Karpas-422 (cell line): Measurements from ENCODE around the gene PGBD5. TPM values are rescaled to one million over a fixed set of nuclear protein-coding genes. Genes with fewer than 3 reads are reported as not detected.

Source experiments
- DNase-seq: peaks from one replicate; pipeline ENCODE4 v3.0.0-alpha.2; 2015
- H2AFZ ChIP-seq: fragments of 200-600 bp; sonication (generic); 2 replicates; pipeline ENCODE4 v1.6.1; 2014; ENCODE audit warnings: antibody characterized with exemption, low read length, mixed read lengths
- H3K27ac ChIP-seq: fragments of 200-600 bp; sonication (generic); 2 replicates; pipeline ENCODE4 v1.5.1; 2014; ENCODE audit warnings: mild to moderate bottlenecking, low read length, moderate library complexity
- H3K27me3 ChIP-seq: fragments of 200-600 bp; sonication (generic); 2 replicates; pipeline ENCODE4 v1.6.1; 2014; ENCODE audit warnings: low read length, mixed read lengths
- H3K36me3 ChIP-seq: fragments of 200-600 bp; sonication (generic); 2 replicates; pipeline ENCODE4 v1.6.1; 2014; ENCODE audit warnings: low read length, mixed read lengths; ENCODE audit not compliant: insufficient read depth
- H3K4me1 ChIP-seq: fragments of 200-600 bp; sonication (generic); 2 replicates; pipeline ENCODE4 v1.6.1; 2014; ENCODE audit warnings: mild to moderate bottlenecking, low read length, mixed read lengths
- H3K4me2 ChIP-seq: fragments of 200-600 bp; sonication (generic); 2 replicates; pipeline ENCODE4 v1.6.1; 2014; ENCODE audit warnings: low read length, low read depth, mild to moderate bottlenecking; ENCODE audit not compliant: poor library complexity, severe bottlenecking
- H3K4me3 ChIP-seq: fragments of 200-600 bp; sonication (generic); 2 replicates; pipeline ENCODE4 v1.5.1; 2014; ENCODE audit warnings: mild to moderate bottlenecking, antibody characterized with exemption, low read length, mixed read lengths
- H3K79me2 ChIP-seq: fragments of 200-600 bp; sonication (generic); 2 replicates; pipeline ENCODE4 v1.6.1; 2014; ENCODE audit warnings: mild to moderate bottlenecking, low read length, mixed read lengths
- H3K9ac ChIP-seq: fragments of 200-600 bp; sonication (generic); 2 replicates; pipeline ENCODE4 v1.6.0; 2014; ENCODE audit warnings: low read length
- H3K9me2 ChIP-seq: fragments of 200-600 bp; sonication (generic), shearing (Covaris generic); replicated peaks from 2 replicates; pipeline ENCODE4 v1.6.0; 2014; ENCODE audit warnings: mild to moderate bottlenecking, low read length, moderate library complexity; ENCODE audit not compliant: insufficient read depth
- H3K9me3 ChIP-seq: fragments of 300-700, 200-600 bp; sonication (generic); 2 replicates; pipeline ENCODE4 v1.6.1; 2014; ENCODE audit warnings: low read length, mixed read lengths
- H4K20me1 ChIP-seq: fragments of 200-600 bp; sonication (generic); 2 replicates; pipeline ENCODE4 v1.6.1; 2014; ENCODE audit warnings: mild to moderate bottlenecking, antibody characterized with exemption, low read length, low read depth; ENCODE audit not compliant: insufficient read depth
- total RNA-seq: library from RNA; depleted of rRNA; stranded (reverse); fragments of >200 nt; shearing (Covaris generic); gene quantifications from 2 replicates; pipeline ENCODE4 v1.2.3, GENCODE V29; 2014; ENCODE audit warnings: low replicate concordance

PGBD5 gene
- total RNA-seq, 1 experiment from 2014 or later = not detected

GRCh38 chr1:230309646-230310177 is 116.4 kb downstream of the PGBD5 start:
- Histone ChIP-seq H3K27me3 (no peaks in the 10 kb centered on the region), H3K79me2 (no peaks in the 10 kb centered on the region), H3K9me2 (no peaks in the 10 kb centered on the region), H3K4me2 (no peak overlapping the region), H4K20me1 (no peaks in the 10 kb centered on the region), H3K4me3 (no peak overlapping the region), H3K4me1 (no peaks in the 10 kb centered on the region), H3K9me3 (no peaks in the 10 kb centered on the region), H3K36me3 (no peaks in the 10 kb centered on the region), H3K27ac (no peak overlapping the region), H2AFZ (no peak overlapping the region), H3K9ac (no peak overlapping the region)
- DNase-seq = no peak

GRCh38 chr1:230308821-230309220 is 117.3 kb downstream of the PGBD5 start:
- no peaks in the 10 kb centered on the region for H3K4me1 ChIP-seq
- H3K27me3 ChIP-seq = no peaks in the 10 kb centered on the region
- H4K20me1 ChIP-seq = no peaks in the 10 kb centered on the region
- no peaks in the 10 kb centered on the region for H3K9me3 ChIP-seq
- no peak overlapping the region for H2AFZ ChIP-seq
- no peaks in the 10 kb centered on the region for H3K9me2 ChIP-seq
- no peaks in the 10 kb centered on the region for H3K36me3 ChIP-seq
- H3K79me2 ChIP-seq = no peaks in the 10 kb centered on the region
- no peak overlapping the region for H3K4me3 ChIP-seq
- no peak overlapping the region for H3K27ac ChIP-seq
- H3K9ac ChIP-seq = no peak overlapping the region
- no peak for DNase-seq
- H3K4me2 ChIP-seq = no peak overlapping the region

DNA sequence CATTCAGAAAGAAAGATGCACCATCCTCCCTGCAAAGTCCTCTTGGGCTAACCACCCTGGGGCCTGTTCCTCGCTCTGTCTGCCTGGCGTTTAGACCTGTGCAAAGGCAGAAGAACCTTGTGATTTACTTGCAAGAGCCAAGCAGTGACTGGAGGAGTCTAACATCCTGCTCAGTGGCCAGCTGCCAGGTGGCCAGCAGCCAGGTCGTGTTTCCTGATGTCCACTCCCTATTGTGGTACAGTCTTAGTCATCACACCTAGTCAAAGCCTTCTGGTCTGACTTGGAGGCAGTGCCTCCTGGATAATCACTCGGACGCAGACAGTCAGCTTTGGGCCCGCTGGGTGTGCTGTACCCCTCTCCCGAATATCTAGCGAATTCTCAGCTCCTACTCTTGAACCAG is 118.1 kb downstream of the PGBD5 start:
- H2AFZ ChIP-seq = no peak overlapping the region
- no peaks in the 10 kb centered on the region for H3K27me3 ChIP-seq
- H3K4me1 ChIP-seq = no peaks in the 10 kb centered on the region
- H3K9ac ChIP-seq = no peak overlapping the region
- no peaks in the 10 kb centered on the region for H4K20me1 ChIP-seq
- H3K4me2 ChIP-seq = no peak overlapping the region
- no peak overlapping the region for H3K4me3 ChIP-seq
- H3K27ac ChIP-seq = no peak overlapping the region
- DNase-seq = no peak
- no peaks in the 10 kb centered on the region for H3K9me3 ChIP-seq
- no peaks in the 10 kb centered on the region for H3K36me3 ChIP-seq
- no peaks in the 10 kb centered on the region for H3K9me2 ChIP-seq
- no peaks in the 10 kb centered on the region for H3K79me2 ChIP-seq

- H3K27ac ChIP-seq = no peak overlapping the region
- no peak overlapping the region for H2AFZ ChIP-seq
- H3K4me2 ChIP-seq = no peak overlapping the region
- DNase-seq = no peak
- no peaks in the 10 kb centered on the region for H3K4me1 ChIP-seq
- H3K9me2 ChIP-seq = no peaks in the 10 kb centered on the region
- no peaks in the 10 kb centered on the region for H3K27me3 ChIP-seq
- no peaks in the 10 kb centered on the region for H3K9me3 ChIP-seq
- H4K20me1 ChIP-seq = no peaks in the 10 kb centered on the region
- H3K4me3 ChIP-seq = no peak overlapping the region
- H3K79me2 ChIP-seq = no peaks in the 10 kb centered on the region
- H3K36me3 ChIP-seq = no peaks in the 10 kb centered on the region
- no peak overlapping the region for H3K9ac ChIP-seq
These were observed 118.9 kb downstream of the PGBD5 start for GRCh38 chr1:230307213-230307612.

- Histone ChIP-seq H3K4me2 (no peak overlapping the region), H3K9ac (no peak overlapping the region), H3K36me3 (no peaks in the 10 kb centered on the region), H4K20me1 (no peaks in the 10 kb centered on the region), H3K9me3 (no peaks in the 10 kb centered on the region), H2AFZ (no peak overlapping the region), H3K9me2 (no peaks in the 10 kb centered on the region), H3K4me3 (no peak overlapping the region), H3K27me3 (no peaks in the 10 kb centered on the region), H3K79me2 (no peaks in the 10 kb centered on the region), H3K4me1 (no peaks in the 10 kb centered on the region), H3K27ac (no peak overlapping the region)
- DNase-seq = no peak
These were observed 120.0 kb downstream of the PGBD5 start for GRCh38 chr1:230306169-230306568.

DNA sequence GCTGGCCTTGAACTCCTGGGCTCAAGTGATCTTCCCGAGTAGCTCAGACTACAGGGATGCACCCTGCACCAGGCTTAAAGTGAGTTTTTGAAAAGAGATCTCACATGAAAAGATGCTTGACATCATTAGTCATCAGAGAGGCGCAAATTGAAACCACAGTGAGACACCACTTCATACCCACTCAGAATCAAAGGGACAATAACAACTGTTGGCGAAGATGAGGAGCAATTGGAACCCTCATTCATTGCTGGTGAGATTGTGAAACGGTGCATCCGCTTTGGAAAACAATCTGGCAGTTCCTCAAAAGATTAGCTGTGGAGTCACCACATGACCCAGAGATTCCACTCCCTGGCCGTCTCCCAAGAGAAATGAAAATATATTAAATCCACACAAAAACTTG is 122.3 kb downstream of the PGBD5 start:
- DNase-seq = no peak
- H3K4me2 ChIP-seq = no peak overlapping the region
- H3K9me2 ChIP-seq = no peaks in the 10 kb centered on the region
- no peak overlapping the region for H3K9ac ChIP-seq
- no peak overlapping the region for H3K27ac ChIP-seq
- H3K4me1 ChIP-seq = no peaks in the 10 kb centered on the region
- no peaks in the 10 kb centered on the region for H3K79me2 ChIP-seq
- no peak overlapping the region for H2AFZ ChIP-seq
- no peak overlapping the region for H3K4me3 ChIP-seq
- H3K9me3 ChIP-seq = no peaks in the 10 kb centered on the region
- no peaks in the 10 kb centered on the region for H3K27me3 ChIP-seq
- no peaks in the 10 kb centered on the region for H4K20me1 ChIP-seq
- no peaks in the 10 kb centered on the region for H3K36me3 ChIP-seq

DNA sequence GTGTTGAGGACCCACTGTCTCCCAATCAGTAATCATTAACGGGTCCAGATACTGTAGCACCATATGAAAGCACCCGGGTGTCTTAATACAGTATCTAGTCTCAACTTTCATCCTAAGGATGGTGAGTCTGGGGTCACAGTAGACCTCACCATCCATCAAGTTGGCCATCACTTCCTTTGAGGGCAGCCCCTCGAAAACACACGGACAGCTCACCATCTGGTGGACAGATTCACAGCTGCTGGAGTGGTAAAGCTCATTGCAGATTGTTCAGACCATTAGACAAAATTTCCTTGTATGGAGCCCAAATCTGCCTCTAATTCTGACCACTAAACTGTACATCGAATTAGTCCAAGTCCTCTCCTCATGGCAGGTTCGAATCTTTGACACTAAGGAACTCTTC is 123.1 kb downstream of the PGBD5 start:
- no peaks in the 10 kb centered on the region for H3K79me2 ChIP-seq
- H2AFZ ChIP-seq = no peak overlapping the region
- no peak overlapping the region for H3K9ac ChIP-seq
- no peak overlapping the region for H3K4me2 ChIP-seq
- H3K4me1 ChIP-seq = no peaks in the 10 kb centered on the region
- DNase-seq = no peak
- no peaks in the 10 kb centered on the region for H3K9me2 ChIP-seq
- H3K9me3 ChIP-seq = no peaks in the 10 kb centered on the region
- no peak overlapping the region for H3K27ac ChIP-seq
- no peak overlapping the region for H3K4me3 ChIP-seq
- no peaks in the 10 kb centered on the region for H3K36me3 ChIP-seq
- no peaks in the 10 kb centered on the region for H3K27me3 ChIP-seq
- H4K20me1 ChIP-seq = no peaks in the 10 kb centered on the region

GRCh38 chr1:230301822-230302221 is 124.3 kb downstream of the PGBD5 start:
- Histone ChIP-seq H2AFZ (no peak overlapping the region), H3K27ac (no peak overlapping the region), H3K79me2 (no peaks in the 10 kb centered on the region), H3K9me2 (no peaks in the 10 kb centered on the region), H4K20me1 (no peaks in the 10 kb centered on the region), H3K4me3 (no peak overlapping the region), H3K9ac (no peak overlapping the region), H3K9me3 (no peaks in the 10 kb centered on the region), H3K4me2 (no peak overlapping the region), H3K4me1 (no peaks in the 10 kb centered on the region), H3K36me3 (no peaks in the 10 kb centered on the region), H3K27me3 (no peaks in the 10 kb centered on the region)
- no peak for DNase-seq

GRCh38 chr1:230301322-230301721 is 124.8 kb downstream of the PGBD5 start:
- H3K9ac ChIP-seq = no peak overlapping the region
- no peak overlapping the region for H3K4me2 ChIP-seq
- H3K36me3 ChIP-seq = no peaks in the 10 kb centered on the region
- H4K20me1 ChIP-seq = no peaks in the 10 kb centered on the region
- H3K27me3 ChIP-seq = no peaks in the 10 kb centered on the region
- no peak overlapping the region for H2AFZ ChIP-seq
- no peak overlapping the region for H3K4me3 ChIP-seq
- H3K27ac ChIP-seq = no peak overlapping the region
- H3K4me1 ChIP-seq = no peaks in the 10 kb centered on the region
- H3K79me2 ChIP-seq = no peaks in the 10 kb centered on the region
- H3K9me3 ChIP-seq = no peaks in the 10 kb centered on the region
- no peaks in the 10 kb centered on the region for H3K9me2 ChIP-seq
- no peak for DNase-seq
